Smooth muscle cell (in vitro differentiated cells): ENCODE data around the gene KDM2A. TPM values are rescaled to one million over a fixed set of nuclear protein-coding genes. Genes with fewer than 3 reads are reported as not detected.

ENCODE experiments used
- DNase-seq: peaks from one replicate; lab custom pipeline; 2025; ENCODE audit not compliant: unreplicated experiment; lab: John Stamatoyannopoulos, UW
- H2AFZ ChIP-seq: fragments of 200-600 bp; sonication (generic); 2 replicates; pipeline ENCODE4 v1.6.0; 2016; ENCODE audit warnings: antibody characterized with exemption, low read depth, mild to moderate bottlenecking
- H3F3A ChIP-seq: fragments of 200-600 bp; sonication (generic); 2 replicates; pipeline ENCODE4 v1.6.0; 2017; ENCODE audit warnings: antibody characterized with exemption, low read depth
- H3K27ac ChIP-seq: fragments of 200-600 bp; sonication (generic); 2 replicates; pipeline ENCODE4 v1.5.1; 2016; ENCODE audit warnings: low read depth, mild to moderate bottlenecking
- H3K27me3 ChIP-seq: fragments of 200-600 bp; sonication (generic); 2 replicates; pipeline ENCODE4 v1.6.1; 2016; ENCODE audit warnings: low read depth, mild to moderate bottlenecking
- H3K36me3 ChIP-seq: fragments of 200-600 bp; sonication (generic); 2 replicates; pipeline ENCODE4 v1.5.1; 2016; ENCODE audit warnings: low read depth
- H3K4me1 ChIP-seq: fragments of 200-600 bp; sonication (generic); 2 replicates; pipeline ENCODE4 v1.5.1; 2016; ENCODE audit warnings: low read depth
- H3K4me2 ChIP-seq: fragments of 200-600 bp; sonication (generic); 2 replicates; pipeline ENCODE4 v1.6.0; 2016; ENCODE audit warnings: mild to moderate bottlenecking
- H3K4me3 ChIP-seq: fragments of 200-600 bp; sonication (generic); 2 replicates; pipeline ENCODE4 v1.5.1; 2016; ENCODE audit warnings: mild to moderate bottlenecking
- H3K79me2 ChIP-seq: fragments of 200-600 bp; sonication (generic); 2 replicates; pipeline ENCODE4 v1.6.0; 2016; ENCODE audit warnings: low read depth, mild to moderate bottlenecking
- H3K9ac ChIP-seq: fragments of 200-600 bp; sonication (generic); 2 replicates; pipeline ENCODE4 v1.6.0; 2016; ENCODE audit warnings: low read depth
- H3K9me3 ChIP-seq: fragments of 200-600 bp; sonication (generic); replicated peaks from 2 replicates; pipeline ENCODE4 v1.5.1; 2016; ENCODE audit warnings: low read depth
- H4K20me1 ChIP-seq: fragments of 200-600 bp; sonication (generic); 2 replicates; pipeline ENCODE4 v1.6.0; 2016; ENCODE audit warnings: low read depth
- CTCF ChIP-seq: fragments of 200-600 bp; sonication (generic); IDR thresholded peaks from 2 replicates; pipeline ENCODE4 v1.5.1; 2017; ENCODE audit warnings: borderline replicate concordance, mild to moderate bottlenecking, antibody characterized with exemption; ENCODE audit not compliant: insufficient read depth, poor library complexity, severe bottlenecking
- WGBS: methylation state at CpG from one replicate; pipeline ENCODE4 v1.1.7; 2016; ENCODE audit warnings: low lambda C conversion rate; 5-methylcytosine and 5-hydroxymethylcytosine counted together
- polyA plus RNA-seq: library from polyadenylated mRNA; unstranded; fragments of >200 nt; fragmentation: Nextera tagmentation; extraction: Ambion mirVana; gene quantifications from 2 replicates; pipeline ENCODE4 v1.2.1, GENCODE V29; 2016
- total RNA-seq: library from RNA; depleted of rRNA; stranded (reverse); fragments of >200 nt; gene quantifications from 2 replicates; pipeline ENCODE4 v1.2.3, GENCODE V29; 2014

Gene KDM2A
- total and polyA plus RNA-seq, 2 experiments from 2014 or later = 18.9 to 44.9 TPM

- no peak overlapping the region for H3K4me2 ChIP-seq
- TF ChIP-seq CTCF = peak; percentile 3
- WGBS = 98% methylated on average over 8 of the region's 8 CpGs
Measured at GRCh38 chr11:67286621-67287333, 167.7 kb downstream of the KDM2A start.

GRCh38 chr11:67287355-67288197, 168.5 kb downstream of the KDM2A start:
- Histone ChIP-seq H3K27ac (peak overlapping the region; percentile 94), H3K4me1 (peaks cover 9% of the 10 kb centered on the region), H3K9ac (peak overlapping the region; percentile 84), H3K9me3 (no peaks in the 10 kb centered on the region), H3K36me3 (peaks cover 6% of the 10 kb centered on the region), H3F3A (peaks cover 4% of the 10 kb centered on the region), H3K79me2 (peaks cover 30% of the 10 kb centered on the region), H4K20me1 (peaks cover 19% of the 10 kb centered on the region), H3K27me3 (no peaks in the 10 kb centered on the region), H3K4me2 (peak overlapping the region; percentile 100), H2AFZ (no peak overlapping the region), H3K4me3 (peak overlapping the region; percentile 94)
- TF ChIP-seq CTCF = no peak
- DNase-seq = no peak
- 91% methylated on average over 14 of the region's 14 CpGs for WGBS

More at GRCh38 chr11:67286621-67287333, 167.7 kb downstream of the KDM2A start:
- Histone ChIP-seq H2AFZ (no peak overlapping the region), H3F3A (peaks cover 4% of the 10 kb centered on the region), H3K79me2 (peaks cover 23% of the 10 kb centered on the region), H3K27me3 (no peaks in the 10 kb centered on the region), H3K4me1 (peaks cover 7% of the 10 kb centered on the region), H4K20me1 (peaks cover 12% of the 10 kb centered on the region), H3K36me3 (peaks cover 6% of the 10 kb centered on the region), H3K27ac (peak overlapping the region; percentile 94), H3K9ac (peak overlapping the region; percentile 84), H3K9me3 (no peaks in the 10 kb centered on the region), H3K4me3 (no peak overlapping the region)
- DNase-seq = no peak

DNA sequence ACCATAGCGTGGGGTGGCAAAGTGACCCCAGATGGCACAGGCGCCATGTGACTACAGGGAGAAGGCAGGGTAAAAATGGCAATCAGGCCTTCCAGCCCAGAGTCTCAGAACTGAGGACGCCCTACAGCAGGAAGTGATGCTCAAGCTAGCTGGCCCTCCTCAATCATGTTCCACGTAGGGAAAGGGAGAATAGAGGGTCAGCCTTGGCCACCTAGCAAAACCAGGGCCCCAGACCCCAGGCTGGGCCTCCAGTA, 169.1 kb downstream of the KDM2A start:
- H3K4me3 ChIP-seq = peak overlapping the region; percentile 94
- TF ChIP-seq CTCF = no peak
- H3K36me3 ChIP-seq = peaks cover 6% of the 10 kb centered on the region
- H4K20me1 ChIP-seq = peaks cover 24% of the 10 kb centered on the region
- WGBS = 52% methylated on average over 4 of the region's 4 CpGs
- no peak overlapping the region for H2AFZ ChIP-seq
- peaks cover 8% of the 10 kb centered on the region for H3F3A ChIP-seq
- H3K9ac ChIP-seq = peak overlapping the region; percentile 84
- H3K4me1 ChIP-seq = peaks cover 14% of the 10 kb centered on the region
- peaks cover 35% of the 10 kb centered on the region for H3K79me2 ChIP-seq
- H3K27me3 ChIP-seq = no peaks in the 10 kb centered on the region
- H3K9me3 ChIP-seq = no peaks in the 10 kb centered on the region
- peak overlapping the region; percentile 100 for H3K4me2 ChIP-seq
- no peak for DNase-seq
- peak overlapping the region; percentile 94 for H3K27ac ChIP-seq
